ENCODE measurements around the gene UFM1.
"Not testable (repeated sequence)": the region's sequence is repeated elsewhere in the genome, so short reads cannot be mapped to it uniquely, and the experiment has no call there.

- TF ChIP-seq, protein P1, sequence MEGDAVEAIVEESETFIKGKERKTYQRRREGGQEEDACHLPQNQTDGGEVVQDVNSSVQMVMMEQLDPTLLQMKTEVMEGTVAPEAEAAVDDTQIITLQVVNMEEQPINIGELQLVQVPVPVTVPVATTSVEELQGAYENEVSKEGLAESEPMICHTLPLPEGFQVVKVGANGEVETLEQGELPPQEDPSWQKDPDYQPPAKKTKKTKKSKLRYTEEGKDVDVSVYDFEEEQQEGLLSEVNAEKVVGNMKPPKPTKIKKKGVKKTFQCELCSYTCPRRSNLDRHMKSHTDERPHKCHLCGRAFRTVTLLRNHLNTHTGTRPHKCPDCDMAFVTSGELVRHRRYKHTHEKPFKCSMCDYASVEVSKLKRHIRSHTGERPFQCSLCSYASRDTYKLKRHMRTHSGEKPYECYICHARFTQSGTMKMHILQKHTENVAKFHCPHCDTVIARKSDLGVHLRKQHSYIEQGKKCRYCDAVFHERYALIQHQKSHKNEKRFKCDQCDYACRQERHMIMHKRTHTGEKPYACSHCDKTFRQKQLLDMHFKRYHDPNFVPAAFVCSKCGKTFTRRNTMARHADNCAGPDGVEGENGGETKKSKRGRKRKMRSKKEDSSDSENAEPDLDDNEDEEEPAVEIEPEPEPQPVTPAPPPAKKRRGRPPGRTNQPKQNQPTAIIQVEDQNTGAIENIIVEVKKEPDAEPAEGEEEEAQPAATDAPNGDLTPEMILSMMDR (IDR thresholded peaks at IDR 0.05) = not testable (repeated sequence)
- TF ChIP-seq POLR2A, POLR2AphosphoS5, EP300 (IDR thresholded peaks at IDR 0.05): not testable (repeated sequence)
These were observed 38.5 kb upstream of the UFM1 start for GRCh38 chr13:38311175-38311574.
